PC-9 (cell line): ENCODE results near the gene WNT1.

Source experiments
- CTCF ChIP-seq: fragments of 200-600 bp; sonication (generic); conservative IDR thresholded peaks from 2 replicates; pipeline ENCODE4 v1.6.1; 2017; ENCODE audit warnings: mixed run types, antibody characterized with exemption, mild to moderate bottlenecking, moderate library complexity
- EZH2 ChIP-seq: fragments of 200-600 bp; sonication (generic); IDR thresholded peaks from 2 replicates; pipeline ENCODE4 v1.8.0; 2017; ENCODE audit warnings: antibody characterized with exemption, low read depth

- TF ChIP-seq EZH2 (no peak), CTCF (peak; percentile 67)
Measured at GRCh38 chr12:48996794-48997718, 18.9 kb downstream of the WNT1 start.
